Prostate gland (tissue), 2 donors: ENCODE measurements around the gene NGB. TPM values are rescaled to one million over a fixed set of nuclear protein-coding genes. Genes with fewer than 3 reads are reported as not detected.

Experiments used
- DNase-seq: peaks from one replicate; pipeline ENCODE4 v3.0.0-alpha.2; 2019; ENCODE audit warnings: low spot score
- H3K27ac ChIP-seq, 2 donors: fragments of 200-600 bp; sonication (generic); 2 replicates each; pipeline ENCODE4 v1.5.1; 2017 to 2019
- H3K27me3 ChIP-seq: fragments of 200-600 bp; sonication (generic); replicated peaks from 2 replicates; pipeline ENCODE4 v1.5.1; 2019; ENCODE audit not compliant: insufficient read depth
- H3K36me3 ChIP-seq, 2 donors: fragments of 200-600 bp; sonication (generic); 1 replicate in 1 of 2; 2 replicates in 1 of 2; pipeline versions ENCODE4 v1.5.1 to v1.8.1; 2017 to 2019
- H3K4me1 ChIP-seq: fragments of 200-600 bp; sonication (generic); replicated peaks from 2 replicates; pipeline ENCODE4 v1.5.1; 2019
- H3K4me3 ChIP-seq, 2 donors: fragments of 200-600 bp; sonication (generic); 2 replicates each; pipeline ENCODE4 v1.5.1; 2017 to 2019
- H3K9me3 ChIP-seq: fragments of 200-600 bp; sonication (generic); 2 replicates; pipeline ENCODE4 v1.5.1; 2017
- POLR2A ChIP-seq: fragments of 450-650 bp; IDR thresholded peaks from one replicate; pipeline ENCODE4 v1.6.1; 2016; ENCODE audit warnings: antibody characterized with exemption, mild to moderate bottlenecking
- POLR2AphosphoS5 ChIP-seq: sonication (generic); formaldehyde crosslinking; IDR thresholded peaks from one replicate; pipeline ENCODE4 v1.6.1; 2017; ENCODE audit warnings: antibody characterized with exemption
- WGBS: methylation state at CpG from one replicate; pipeline ENCODE4 v1.1.5; 2018; 5-methylcytosine and 5-hydroxymethylcytosine counted together
- intact Hi-C: fragments of 100-400 bp; cut with DNase I; formaldehyde crosslinking; loops from one replicate; pipeline ENCODE4 v1.14.2; 2022
- microRNA counts, 2 donors: library from miRNA; unstranded; fragments of <30 nt; microRNA quantifications; one replicate each; lab custom pipeline; 2016 to 2017
- microRNA-seq: library from miRNA; unstranded; fragments of <30 nt; microRNA quantifications from one replicate; pipeline ENCODE4, GENCODE V29; 2016
- small RNA-seq, 2 donors: library from RNA; depleted of rRNA; stranded (forward); fragments of <200 nt; gene quantifications; one replicate each; pipeline ENCODE3, GENCODE V24; 2016
- total RNA-seq, 2 donors: library from RNA; depleted of rRNA; stranded (reverse); fragments of >200 nt; gene quantifications; one replicate each; pipeline ENCODE4 v1.1.0, GENCODE V29; 2016
- TF ChIP-seq, protein P1 (sequence below), 4 experiments: fragments of 200-600 bp in 2 of 4; fragments of 450-650 bp in 2 of 4; sonication (generic) in 2 of 4; IDR thresholded peaks; 1 replicate in 3 of 4; 2 replicates in 1 of 4; pipeline ENCODE4 v1.5.1; 2016 to 2019; ENCODE audit warnings: antibody characterized with exemption in 4 of 4, mild to moderate bottlenecking in 2 of 4, moderate library complexity in 2 of 4

The NGB gene
- total RNA-seq, 2 donors from 2014 or later: 0.91 TPM; not detected in 1

- intact Hi-C loops: no loop called here
- TF ChIP-seq, protein P1, sequence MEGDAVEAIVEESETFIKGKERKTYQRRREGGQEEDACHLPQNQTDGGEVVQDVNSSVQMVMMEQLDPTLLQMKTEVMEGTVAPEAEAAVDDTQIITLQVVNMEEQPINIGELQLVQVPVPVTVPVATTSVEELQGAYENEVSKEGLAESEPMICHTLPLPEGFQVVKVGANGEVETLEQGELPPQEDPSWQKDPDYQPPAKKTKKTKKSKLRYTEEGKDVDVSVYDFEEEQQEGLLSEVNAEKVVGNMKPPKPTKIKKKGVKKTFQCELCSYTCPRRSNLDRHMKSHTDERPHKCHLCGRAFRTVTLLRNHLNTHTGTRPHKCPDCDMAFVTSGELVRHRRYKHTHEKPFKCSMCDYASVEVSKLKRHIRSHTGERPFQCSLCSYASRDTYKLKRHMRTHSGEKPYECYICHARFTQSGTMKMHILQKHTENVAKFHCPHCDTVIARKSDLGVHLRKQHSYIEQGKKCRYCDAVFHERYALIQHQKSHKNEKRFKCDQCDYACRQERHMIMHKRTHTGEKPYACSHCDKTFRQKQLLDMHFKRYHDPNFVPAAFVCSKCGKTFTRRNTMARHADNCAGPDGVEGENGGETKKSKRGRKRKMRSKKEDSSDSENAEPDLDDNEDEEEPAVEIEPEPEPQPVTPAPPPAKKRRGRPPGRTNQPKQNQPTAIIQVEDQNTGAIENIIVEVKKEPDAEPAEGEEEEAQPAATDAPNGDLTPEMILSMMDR (IDR thresholded peaks at IDR 0.05): no peak
- TF ChIP-seq POLR2A: no peak
- no peak for TF ChIP-seq POLR2AphosphoS5
- Histone ChIP-seq H3K36me3 (no peaks in the 10 kb centered on the region), H3K27me3 (no peaks in the 10 kb centered on the region), H3K4me1 (no peaks in the 10 kb centered on the region), H3K27ac (no peak overlapping the region), H3K9me3 (no peaks in the 10 kb centered on the region), H3K4me3 (no peak overlapping the region)
- DNase-seq: no peak
- WGBS: 65% methylated on average over 23 of the region's 23 CpGs
Observed at GRCh38 chr14:77221241-77221871, 49.6 kb downstream of the NGB start.

DNA sequence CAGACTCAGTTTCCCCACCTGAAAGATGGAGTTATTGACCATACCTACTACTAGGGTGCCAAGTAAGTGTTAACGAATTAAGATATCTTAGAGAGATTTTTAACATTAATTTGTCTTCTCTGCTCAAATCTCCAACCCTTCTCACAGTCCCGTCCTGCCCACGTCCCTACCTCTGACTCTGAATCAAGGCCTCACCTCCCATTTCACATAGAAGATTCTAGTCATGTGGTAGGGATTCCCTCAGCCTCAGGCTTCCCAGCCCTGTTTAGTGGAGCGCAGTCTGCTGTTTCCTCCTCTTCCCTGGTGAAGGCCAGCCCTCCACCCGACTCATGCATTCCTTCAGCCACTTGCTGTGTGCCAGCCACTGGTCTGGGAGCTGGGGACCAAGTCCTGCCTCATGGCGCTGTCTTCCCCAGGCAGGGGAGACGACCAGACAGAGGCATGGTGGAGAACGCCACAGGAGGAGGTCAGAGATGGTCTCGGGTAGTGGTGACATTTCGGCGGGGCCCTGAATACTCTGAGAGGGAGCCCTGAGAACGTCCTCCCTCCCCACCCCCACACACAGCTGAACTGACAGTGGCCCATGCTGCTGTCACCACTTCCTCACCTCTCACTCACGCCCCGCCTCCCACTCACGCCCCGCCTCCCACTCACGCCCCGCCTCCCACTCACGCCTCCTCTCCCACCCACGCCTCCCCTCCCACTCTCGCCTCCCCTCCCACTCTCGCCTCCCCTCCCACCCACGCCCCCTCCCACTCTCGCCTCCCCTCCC is 50.6 kb downstream of the NGB start:
- DNase-seq: no peak
- Histone ChIP-seq H3K36me3 (no peaks in the 10 kb centered on the region), H3K9me3 (no peaks in the 10 kb centered on the region), H3K4me3 (no peak overlapping the region), H3K27me3 (no peaks in the 10 kb centered on the region), H3K4me1 (no peaks in the 10 kb centered on the region), H3K27ac (no peak overlapping the region)
- TF ChIP-seq POLR2AphosphoS5 (no peak), POLR2A (no peak)
- TF ChIP-seq, protein P1 (IDR thresholded peaks at IDR 0.05): no peak
- intact Hi-C loops: no loop called here
- 62% methylated on average over 19 of the region's 24 CpGs for WGBS

DNA sequence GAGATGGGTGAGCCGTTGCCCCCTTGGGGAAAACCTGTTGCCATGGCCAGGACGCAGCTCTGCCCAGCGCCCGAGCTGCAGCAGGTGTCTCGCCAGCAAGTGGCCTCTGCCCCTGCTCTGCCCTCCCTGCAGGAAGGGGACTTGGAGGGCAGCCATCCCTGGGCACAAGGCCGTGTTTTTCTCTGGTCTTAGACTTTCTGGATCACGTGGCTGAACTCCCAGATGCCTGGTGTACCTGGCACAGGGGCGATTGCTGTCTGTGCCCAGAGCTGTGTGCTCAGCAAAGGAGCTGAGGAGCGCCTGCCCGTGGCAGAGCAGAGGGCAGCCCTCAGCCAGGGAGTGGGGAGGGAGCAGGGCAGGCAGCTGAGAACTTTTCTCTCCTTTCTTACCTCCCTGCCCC is 51.4 kb downstream of the NGB start:
- WGBS: 61% methylated on average over 5 of the region's 10 CpGs
- H3K4me1 ChIP-seq: no peaks in the 10 kb centered on the region
- H3K27me3 ChIP-seq: no peaks in the 10 kb centered on the region
- no peaks in the 10 kb centered on the region for H3K9me3 ChIP-seq
- no peaks in the 10 kb centered on the region for H3K36me3 ChIP-seq
- no peak for DNase-seq
- no peak overlapping the region for H3K27ac ChIP-seq
- intact Hi-C loops: no loop called here
- TF ChIP-seq, protein P1 (IDR thresholded peaks at IDR 0.05): no peak
- TF ChIP-seq POLR2AphosphoS5: no peak
- no peak for TF ChIP-seq POLR2A
- H3K4me3 ChIP-seq: no peak overlapping the region

DNA sequence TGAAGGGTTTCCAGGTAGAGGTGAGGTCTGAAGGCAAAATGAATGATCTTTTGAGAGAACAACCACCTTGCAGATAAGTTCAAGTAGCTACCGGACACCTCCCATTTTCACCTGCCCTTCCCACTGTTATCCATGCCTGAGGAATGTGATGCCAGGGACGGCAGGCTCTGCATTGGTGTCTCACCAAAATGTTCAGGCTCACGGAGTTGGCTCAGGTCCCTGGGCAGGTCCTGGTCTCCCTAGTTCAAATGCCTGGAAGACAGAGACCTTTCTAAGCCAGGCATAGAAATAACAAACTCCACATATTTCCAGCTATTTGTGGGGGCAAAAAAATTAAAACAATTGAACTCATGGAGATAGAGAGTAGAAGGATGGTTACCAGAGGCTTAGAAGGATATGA is 53.5 kb downstream of the NGB start:
- no peaks in the 10 kb centered on the region for H3K27me3 ChIP-seq
- H3K4me3 ChIP-seq: no peak overlapping the region
- H3K9me3 ChIP-seq: no peaks in the 10 kb centered on the region
- H3K36me3 ChIP-seq: no peaks in the 10 kb centered on the region
- TF ChIP-seq, protein P1 (IDR thresholded peaks at IDR 0.05): no peak
- TF ChIP-seq POLR2A: no peak
- no peak for TF ChIP-seq POLR2AphosphoS5
- no peak overlapping the region for H3K27ac ChIP-seq
- intact Hi-C loops: no loop called here
- DNase-seq: no peak
- 56% methylated on average over 3 of the region's 3 CpGs for WGBS
- no peaks in the 10 kb centered on the region for H3K4me1 ChIP-seq

MicroRNAs encoded within 50 kb of the gene (microRNA counts, 767-probe panel; counts per million panel counts)
- 3,556 to 4,246 counts per million in 2 donors for microRNA hsa-miR-1260a (lab: Ali Mortazavi, UCI)

Small RNA genes lying within 50 kb of the gene (microRNA-seq; reads per million reads assigned to microRNA genes)
- gene MIR1260A: 1.3 reads per million, percentile 14 among the genes with 10 or more reads in this experiment

Small RNA genes lying within 50 kb of the gene (small RNA-seq; reads per million reads assigned to genes)
- gene MIR1260A: 0 reads per million in 2 donors

Other genes with a start within 250 kb of the NGB start
- gene IRF2BPL, start 242.5 kb downstream of the NGB start, total RNA-seq: 100 to 1,000 TPM; 113 to 141 TPM
- 10 to 100 TPM; 45.1 to 63.3 TPM for gene CIPC, start 172.9 kb downstream of the NGB start, total RNA-seq
- under 1 TPM in 1 of 2 donors, not detected in 1; 0.11 TPM for gene ZDHHC22, start 129.4 kb downstream of the NGB start, total RNA-seq
- 1 to 10 TPM; 2.0 to 7.8 TPM for gene TMEM63C, start 89.4 kb downstream of the NGB start, total RNA-seq
- 100 to 1,000 TPM in 1 of 2 donors, 1 to 10 TPM in 1; 8.4 to 101 TPM for gene POMT2, start 49.7 kb upstream of the NGB start, total RNA-seq
- gene GSTZ1, start 49.8 kb upstream of the NGB start, total RNA-seq: 10 to 100 TPM; 50.1 to 78.1 TPM
- 10 to 100 TPM; 14.7 to 35.2 TPM for gene TMED8, start 105.9 kb upstream of the NGB start, total RNA-seq
- 1 to 10 TPM in 1 of 2 donors, under 1 TPM in 1; 0.96 to 2.9 TPM for gene SAMD15, start 106.2 kb upstream of the NGB start, total RNA-seq
- gene NOXRED1, start 152.3 kb upstream of the NGB start, total RNA-seq: 1 to 10 TPM in 1 of 2 donors, not detected in 1; 3.5 TPM
- 10 to 100 TPM; 19.6 to 45.4 TPM for gene VIPAS39, start 186.4 kb upstream of the NGB start, total RNA-seq
- gene AHSA1, start 186.9 kb upstream of the NGB start, total RNA-seq: 100 to 1,000 TPM; 144 to 267 TPM
- 10 to 100 TPM in 1 of 2 donors, under 1 TPM in 1; 0.59 to 26.6 TPM for gene ISM2, start 227.6 kb upstream of the NGB start, total RNA-seq